Ascending aorta (tissue), 2 donors: ENCODE data around the gene CHTOP. TPM values are rescaled to one million over a fixed set of nuclear protein-coding genes. Genes with fewer than 3 reads are reported as not detected.
A peak's percentile ranks its signal among the peaks of the same experiment; 100 is the strongest.

ENCODE experiments used
- DNase-seq, 2 donors: peaks; one replicate each; pipeline ENCODE4 v3.0.0-alpha.2; 2019; ENCODE audit warnings: low spot score in 2 of 2
- H3K27ac ChIP-seq, 2 donors: fragments of 200-600 bp; sonication (generic); one replicate each; pipeline ENCODE4 v1.5.1; 2016 to 2017; ENCODE audit warnings: mild to moderate bottlenecking in 1 of 2
- H3K27me3 ChIP-seq: fragments of 200-600 bp; sonication (generic); one replicate; pipeline ENCODE4 v1.5.1; 2017
- H3K36me3 ChIP-seq, 2 donors: fragments of 200-600 bp; sonication (generic); one replicate each; pipeline ENCODE4 v1.5.1; 2016
- H3K4me1 ChIP-seq, 2 donors: fragments of 200-600 bp; sonication (generic); one replicate each; pipeline ENCODE4 v1.5.1; 2016 to 2017; ENCODE audit warnings: mild to moderate bottlenecking in 1 of 2
- H3K4me3 ChIP-seq, 2 donors: fragments of 200-600 bp; sonication (generic); one replicate each; pipeline ENCODE4 v1.5.1; 2016 to 2017; ENCODE audit warnings: mild to moderate bottlenecking in 1 of 2
- H3K9me3 ChIP-seq, 2 donors: fragments of 200-600 bp; sonication (generic); one replicate each; pipeline ENCODE4 v1.5.1; 2016
- CTCF ChIP-seq, 3 experiments: fragments of 200-600 bp in 2 of 3; fragments of 450-650 bp in 1 of 3; sonication (generic) in 2 of 3; IDR thresholded peaks; one replicate each; pipeline ENCODE4 v1.5.1; 2016 to 2019; ENCODE audit warnings: antibody characterized with exemption in 3 of 3, mild to moderate bottlenecking in 1 of 3, moderate library complexity in 1 of 3
- intact Hi-C: fragments of 100-400 bp; cut with DNase I; formaldehyde crosslinking; loops from one replicate; pipeline ENCODE4 v1.15.1; 2023
- total RNA-seq: library from RNA; depleted of rRNA; stranded (reverse); fragments of >200 nt; gene quantifications from one replicate; pipeline ENCODE4 v1.1.0, GENCODE V29; 2016

Gene CHTOP
- total RNA-seq, 1 donor from 2014 or later = 58.9 TPM

GRCh38 chr1:153629343-153629665, 4.6 kb upstream of the CHTOP start:
- Histone ChIP-seq H3K27ac (peak overlapping the region; percentile 87 to 94), H3K27me3 (no peaks in the 10 kb centered on the region), H3K36me3 (peaks cover 0 to 4% of the 10 kb centered on the region in 2 donors), H3K9me3 (no peaks in the 10 kb centered on the region), H3K4me1 (peaks cover 3 to 34% of the 10 kb centered on the region in 2 donors), H3K4me3 (no peak overlapping the region)
- TF ChIP-seq CTCF (IDR thresholded peaks at IDR 0.05) = no peak
- intact Hi-C loops = loop anchor here (5.0 kb wide), 1 partner anchor 122 kb away; no protein-coding TSS in a partner anchor
- no peak for DNase-seq

DNA sequence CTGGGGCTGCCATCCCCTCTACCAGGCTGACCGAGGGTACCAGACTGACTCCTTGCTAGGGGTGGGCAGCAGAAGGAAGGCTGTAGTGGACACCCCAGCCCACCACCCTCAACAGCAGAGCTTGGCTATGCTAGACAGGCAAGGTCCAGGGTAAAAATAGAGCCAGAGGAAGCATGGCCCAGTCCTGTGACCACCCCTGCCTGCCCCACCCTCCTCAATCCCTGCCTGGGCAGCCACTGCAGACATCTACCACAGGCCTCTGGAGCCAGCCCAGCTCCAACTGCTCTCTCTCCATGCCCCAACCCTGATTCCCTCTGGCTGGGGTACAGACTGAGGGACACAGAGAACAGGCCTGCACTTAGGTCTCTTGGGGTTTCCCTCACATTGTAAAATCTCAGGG, 3.9 kb upstream of the CHTOP start:
- Histone ChIP-seq H3K9me3 (no peaks in the 10 kb centered on the region), H3K36me3 (peaks cover 0 to 2% of the 10 kb centered on the region in 2 donors), H3K4me1 (peaks cover 4 to 31% of the 10 kb centered on the region in 2 donors), H3K4me3 (no peak overlapping the region), H3K27me3 (no peaks in the 10 kb centered on the region), H3K27ac (peak overlapping the region; percentile 87 to 94)
- no peak for DNase-seq
- no peak for TF ChIP-seq CTCF (IDR thresholded peaks at IDR 0.05)
- intact Hi-C loops = loop anchor here (5.0 kb wide), 1 partner anchor 123 kb away; no protein-coding TSS in a partner anchor

DNA sequence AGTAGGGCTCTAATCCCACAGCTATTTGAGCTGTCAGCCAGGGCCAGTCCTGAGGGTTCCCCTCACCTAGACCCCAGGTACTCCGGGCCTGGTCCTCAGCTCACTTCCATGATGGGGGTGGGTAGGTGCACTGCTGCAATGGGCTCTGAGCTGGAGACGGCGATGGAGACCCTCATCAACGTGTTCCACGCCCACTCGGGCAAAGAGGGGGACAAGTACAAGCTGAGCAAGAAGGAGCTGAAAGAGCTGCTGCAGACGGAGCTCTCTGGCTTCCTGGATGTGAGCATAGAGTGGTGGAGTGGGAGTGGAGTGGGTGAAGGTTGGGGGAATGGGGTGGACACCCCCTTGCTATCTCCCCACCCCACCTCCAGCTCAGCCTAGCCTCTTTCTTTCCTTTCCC, 3.5 kb upstream of the CHTOP start:
- Histone ChIP-seq H3K4me1 (peaks cover 8 to 32% of the 10 kb centered on the region in 2 donors), H3K36me3 (no peaks in the 10 kb centered on the region), H3K4me3 (no peak overlapping the region), H3K27ac (peak overlapping the region; percentile 87 to 94), H3K27me3 (no peaks in the 10 kb centered on the region), H3K9me3 (no peaks in the 10 kb centered on the region)
- TF ChIP-seq CTCF (IDR thresholded peaks at IDR 0.05) = no peak
- intact Hi-C loops = no loop called here
- no peak for DNase-seq

DNA sequence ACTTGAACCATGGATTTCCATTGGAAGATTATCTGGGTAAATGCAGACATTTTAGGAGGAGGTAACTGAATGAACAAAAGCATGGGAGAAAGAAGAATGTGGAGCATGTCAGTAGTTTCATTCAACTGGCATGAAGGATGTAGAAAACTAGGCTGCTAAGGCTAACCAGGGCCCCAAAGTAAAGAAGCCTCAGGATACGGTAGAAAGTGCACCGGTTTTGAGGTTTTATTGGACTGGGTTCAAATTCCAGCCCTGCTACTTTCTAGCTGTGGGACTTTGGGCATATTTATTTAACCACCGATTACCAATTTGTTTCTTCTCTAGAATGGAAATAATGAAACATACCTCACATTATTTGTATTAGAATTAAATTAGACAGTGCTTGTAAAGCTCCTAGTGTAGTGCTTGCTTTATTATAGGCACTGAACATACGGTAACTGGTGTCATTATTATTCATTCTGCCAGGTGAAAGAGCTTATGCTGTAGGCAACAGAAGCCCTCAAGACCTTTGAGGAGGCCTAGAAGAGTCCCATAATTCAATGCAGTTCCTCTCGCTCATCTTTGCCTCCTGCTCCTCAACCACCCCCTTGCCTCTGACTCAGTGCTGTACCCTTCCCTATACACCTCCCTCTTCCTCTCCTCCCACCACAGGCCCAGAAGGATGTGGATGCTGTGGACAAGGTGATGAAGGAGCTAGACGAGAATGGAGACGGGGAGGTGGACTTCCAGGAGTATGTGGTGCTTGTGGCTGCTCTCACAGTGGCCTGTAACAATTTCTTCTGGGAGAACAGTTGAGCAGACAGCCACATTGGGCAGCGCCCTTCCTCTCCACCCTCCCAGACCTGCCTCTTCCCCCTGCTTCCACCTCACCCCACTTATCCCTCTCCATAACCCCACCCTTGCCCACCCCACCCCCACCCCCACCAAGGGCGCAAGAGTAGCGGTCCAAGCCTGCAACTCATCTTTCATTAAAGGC, 2.5 kb upstream of the CHTOP start:
- Histone ChIP-seq H3K4me1 (peaks cover 7 to 33% of the 10 kb centered on the region in 2 donors), H3K9me3 (no peaks in the 10 kb centered on the region), H3K27ac (peak overlapping the region; percentile 87 to 94), H3K27me3 (no peaks in the 10 kb centered on the region), H3K4me3 (no peak overlapping the region), H3K36me3 (peaks cover 0 to under 1% of the 10 kb centered on the region in 2 donors)
- TF ChIP-seq CTCF (IDR thresholded peaks at IDR 0.05) = no peak
- DNase-seq = no peak
- intact Hi-C loops = no loop called here

DNA sequence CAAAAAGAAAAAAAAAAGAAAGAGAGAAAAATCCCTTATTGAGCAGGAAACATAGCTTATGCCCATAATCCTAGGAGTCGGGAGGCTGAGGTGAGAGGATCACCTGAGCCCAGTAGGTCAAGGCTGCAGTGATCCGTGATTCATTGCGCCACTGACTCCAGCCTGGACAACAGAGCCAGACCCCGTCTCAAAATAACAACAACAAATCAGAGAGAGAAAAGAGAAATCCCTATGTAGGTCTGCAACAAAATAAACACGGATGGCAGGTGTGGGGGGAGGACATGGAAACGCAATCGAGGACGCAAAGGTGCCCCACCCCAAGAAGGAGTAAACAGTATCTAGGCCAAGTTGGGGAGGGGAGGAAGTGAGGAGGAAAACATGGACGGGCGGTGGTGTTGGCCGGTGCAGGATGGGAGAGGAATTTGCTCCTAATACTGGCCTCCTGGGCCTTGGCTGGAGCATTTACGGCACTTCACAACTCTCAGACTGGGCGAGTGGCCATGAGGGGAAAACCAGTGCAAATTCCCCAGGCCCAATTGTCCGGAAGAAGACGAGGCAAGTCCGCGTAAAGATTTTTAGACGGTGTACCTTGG, 609 bp upstream of the CHTOP start:
- peaks cover 7 to 27% of the 10 kb centered on the region in 2 donors for H3K4me1 ChIP-seq
- H3K4me3 ChIP-seq = peak overlapping the region; percentile 71 to 97

More for the DNA sequence above, 609 bp upstream of the CHTOP start:
- Histone ChIP-seq H3K9me3 (no peaks in the 10 kb centered on the region), H3K27ac (peak overlapping the region; percentile 97 to 100), H3K36me3 (peaks cover 11 to 19% of the 10 kb centered on the region in 2 donors), H3K27me3 (no peaks in the 10 kb centered on the region)
- no peak for DNase-seq
- intact Hi-C loops = no loop called here
- TF ChIP-seq CTCF (IDR thresholded peaks at IDR 0.05) = no peak
